K562 (cell line): ENCODE measurements around the gene STYX. TPM values are rescaled to one million over a fixed set of nuclear protein-coding genes. Genes with fewer than 3 reads are reported as not detected.

ENCODE experiments used
- ATAC-seq: fragments of 200-7000 bp; cut with Tn5 transposase; 3 replicates; pipeline ENCODE4 v1.9.1; 2020; ENCODE audit warnings: moderate library complexity
- BruUV-seq: library from RNA; stranded (reverse); fragments of 400-500 nt; replicated peaks from 2 replicates; lab custom pipeline; 2021; lab: Mats Ljungman, UMichigan
- CTCF ChIA-PET: fragments of 300-600 bp; formaldehyde crosslinking; extraction: SDS; loops from one replicate; lab custom pipeline; 2021; ENCODE audit warnings: low intra/inter-chr PET ratio; lab: Yijun Ruan, JAX
- POLR2A ChIA-PET: fragments of 300-600, 350-650 bp; sonication (Branson Sonifier 250); formaldehyde crosslinking; extraction: SDS; loops from one replicate; lab custom pipeline; 2021; ENCODE audit warnings: antibody characterized with exemption, inconsistent platforms; lab: Yijun Ruan, JAX
- DNase-seq, 4 experiments: peaks; one replicate each; pipeline versions ENCODE4 v3.0.0 to v3.0.0-alpha.2; 2011 to 2018; ENCODE audit warnings: low spot score in 3 of 4, mixed read lengths in 3 of 4; ENCODE audit errors: extremely low read depth in 1 of 4
- FAIRE-seq: peaks from 2 replicates; lab custom pipeline; 2011; peaks lifted over from hg19 to GRCh38; lab: Jason Lieb, UNC
- H2AFZ ChIP-seq: 2 replicates; pipeline ENCODE4 v1.6.0; 2011; ENCODE audit warnings: low read depth, low read length, control low read depth, inconsistent platforms
- H3K27ac ChIP-seq: fragments of 200-600 bp; 3 replicates; pipeline ENCODE4 v1.8.0; 2011; ENCODE audit warnings: low read depth, mild to moderate bottlenecking, control low read depth, inconsistent platforms, low read length, moderate library complexity, mixed read lengths; ENCODE audit errors: extremely low read depth
- H3K27me3 ChIP-seq, 2 experiments: fragments of 300-600 bp in 1 of 2; 2 replicates in 1 of 2; 3 replicates in 1 of 2; pipeline versions ENCODE4 v1.6.0 to v1.8.0; 2011; ENCODE audit warnings: inconsistent platforms in 2 of 2, low read length in 2 of 2, mild to moderate bottlenecking in 1 of 2, mixed read lengths in 1 of 2, moderate library complexity in 1 of 2; ENCODE audit not compliant: control insufficient read depth in 2 of 2, insufficient read depth in 2 of 2
- H3K36me3 ChIP-seq: fragments of 300-600 bp; 3 replicates; pipeline ENCODE4 v1.8.0; 2011; ENCODE audit warnings: mild to moderate bottlenecking, low read length, inconsistent platforms; ENCODE audit not compliant: control insufficient read depth, insufficient read depth
- H3K4me1 ChIP-seq, 2 experiments: fragments of 200-600 bp in 1 of 2; replicated peaks in 1 of 2; 2 replicates in 1 of 2; 3 replicates in 1 of 2; pipeline versions ENCODE4 v1.5.1 to v1.8.0; 2011; ENCODE audit warnings: inconsistent platforms in 2 of 2, low read length in 2 of 2, mild to moderate bottlenecking in 1 of 2, mixed read lengths in 1 of 2, moderate library complexity in 1 of 2; ENCODE audit not compliant: control insufficient read depth in 2 of 2, insufficient read depth in 2 of 2
- H3K4me2 ChIP-seq: 2 replicates; pipeline ENCODE4 v1.6.1; 2011; ENCODE audit warnings: low read length, control low read depth, inconsistent platforms, mixed read lengths; ENCODE audit not compliant: insufficient read depth
- H3K4me3 ChIP-seq: fragments of 200-600 bp; sonication (generic), shearing (Covaris generic); 2 replicates; pipeline ENCODE4 v1.5.1; 2016; ENCODE audit warnings: control low read depth, inconsistent platforms
- H3K79me2 ChIP-seq: fragments of 200-600 bp; 3 replicates; pipeline ENCODE4 v1.8.0; 2011; ENCODE audit warnings: low read length, inconsistent platforms; ENCODE audit not compliant: control insufficient read depth, insufficient read depth
- H3K9ac ChIP-seq, 2 experiments: 2 replicates each; pipeline versions ENCODE4 v1.6.0 to v1.6.1; 2011; ENCODE audit warnings: low read depth in 2 of 2, low read length in 2 of 2, control low read depth in 1 of 2, inconsistent platforms in 1 of 2, mild to moderate bottlenecking in 1 of 2, mixed read lengths in 1 of 2; ENCODE audit not compliant: insufficient read depth in 1 of 2
- H3K9me1 ChIP-seq: one replicate; pipeline ENCODE4 v1.6.0; 2011; ENCODE audit warnings: inconsistent platforms, mild to moderate bottlenecking, low read length, moderate library complexity; ENCODE audit not compliant: control insufficient read depth, insufficient read depth
- H3K9me3 ChIP-seq: replicated peaks from 2 replicates; pipeline ENCODE4 v1.5.1; 2011; ENCODE audit warnings: low read depth, low read length, inconsistent platforms; ENCODE audit not compliant: control insufficient read depth, insufficient read depth
- H4K20me1 ChIP-seq: replicated peaks from 2 replicates; pipeline ENCODE4 v1.6.1; 2011; ENCODE audit warnings: low read length, inconsistent platforms, mixed read lengths; ENCODE audit not compliant: control insufficient read depth, insufficient read depth
- ARID1B ChIP-seq: fragments of 450-650 bp; IDR thresholded peaks from 2 replicates; pipeline ENCODE4 v1.6.1; 2016; ENCODE audit warnings: antibody characterized with exemption, mild to moderate bottlenecking, inconsistent platforms
- CBX3 ChIP-seq, 2 experiments: IDR thresholded peaks; 1 replicate in 1 of 2; 2 replicates in 1 of 2; pipeline ENCODE4 v1.6.1; 2012; ENCODE audit warnings: inconsistent platforms in 2 of 2, low read length in 2 of 2, borderline replicate concordance in 1 of 2, control low read depth in 1 of 2
- CXXC5 ChIP-seq: fragments of 250-450 bp; sonication (Bioruptor Pico); IDR thresholded peaks from 2 replicates; pipeline ENCODE4 v1.8.0; 2022; ENCODE audit warnings: inconsistent platforms, mild to moderate bottlenecking, moderate library complexity
- GTF2F1 ChIP-seq: IDR thresholded peaks from 2 replicates; pipeline ENCODE4 v1.6.1; 2011; ENCODE audit warnings: low read depth, low read length, improper control_type of control experiment
- HMGN3 ChIP-seq: IDR thresholded peaks from 2 replicates; pipeline ENCODE4 v1.6.1; 2011; ENCODE audit warnings: borderline replicate concordance, low read depth, mild to moderate bottlenecking, mixed read lengths, low read length; ENCODE audit not compliant: insufficient read length; ENCODE audit errors: extremely low read depth
- MTA2 ChIP-seq: fragments of 450-650 bp; IDR thresholded peaks from 2 replicates; pipeline ENCODE4 v1.6.1; 2016; ENCODE audit warnings: low read depth
- PHF21A ChIP-seq: fragments of 450-650 bp; IDR thresholded peaks from 2 replicates; pipeline ENCODE4 v1.6.1; 2017; ENCODE audit warnings: low read depth, borderline replicate concordance
- ZFP91 ChIP-seq: sonication (generic); formaldehyde crosslinking; IDR thresholded peaks from 2 replicates; pipeline ENCODE4 v1.8.0; 2022; ENCODE audit warnings: mild to moderate bottlenecking, missing genetic modification reagents
- ZNF121 ChIP-seq: sonication (generic); formaldehyde crosslinking; conservative IDR thresholded peaks from 2 replicates; pipeline ENCODE4 v1.8.0; 2022; ENCODE audit warnings: missing genetic modification reagents
- ZNF592 ChIP-seq: fragments of 450-650 bp; IDR thresholded peaks from 2 replicates; pipeline ENCODE4 v1.6.1; 2017; ENCODE audit warnings: antibody characterized with exemption, mild to moderate bottlenecking
- ZNF766 ChIP-seq: fragments of 200-800 bp; sonication (Bioruptor generic); conservative IDR thresholded peaks from 2 replicates; pipeline ENCODE4 v1.6.1; 2016; ENCODE audit warnings: missing genetic modification characterization, missing compliant biosample characterization
- WGBS: fragments of 100-300 bp; shearing (Covaris generic); methylation state at CpG from one replicate; pipeline ENCODE4 v1.1.6; 2016; ENCODE audit warnings: low coverage, mixed read lengths; ENCODE audit not compliant: insufficient coverage; ENCODE audit errors: missing lambda C conversion rate; 5-methylcytosine and 5-hydroxymethylcytosine counted together
- in situ Hi-C: fragments of 300-500 bp; cut with MboI; formaldehyde crosslinking; loops from 4 replicates; pipeline ENCODE4 v1.15.0; 2018; ENCODE audit warnings: inconsistent platforms, mixed read lengths
- intact Hi-C: fragments of 100-400 bp; cut with micrococcal nuclease; formaldehyde crosslinking; loops from 2 replicates; pipeline ENCODE4 v1.14.2; 2022
- polyA plus RNA-seq, 8 experiments: library from polyadenylated mRNA; depleted of rRNA in 4 of 8; stranded (reverse) in 5 of 8; unstranded in 3 of 8; fragments of >200 nt; fragmentation: Nextera tagmentation in 2 of 8; fragmentation: Illumina TruSeq in 1 of 8; extraction: Ambion mirVana in 2 of 8; extraction: Trizol in 1 of 8; gene quantifications; 2 replicates each; pipeline versions ENCODE4 v1.2.1 to v1.2.3, GENCODE V29; 2011 to 2014; ENCODE audit warnings: inconsistent platforms in 1 of 8, missing spikeins in 1 of 8
- total RNA-seq, 7 experiments: library from RNA; depleted of rRNA in 6 of 7; stranded (reverse); fragments of >200 nt in 6 of 7; fragmentation: Illumina TruSeq in 2 of 7; extraction: Trizol in 2 of 7; gene quantifications; 2 replicates each; pipeline versions ENCODE4 v1.2.1 to v1.2.3, GENCODE V29; 2011 to 2021; ENCODE audit warnings: low replicate concordance in 1 of 7
- TF ChIP-seq, protein P1 (sequence below): fragments of 450-650 bp; formaldehyde crosslinking; IDR thresholded peaks from 2 replicates; pipeline ENCODE4 v1.4.0; 2020; ENCODE audit warnings: mild to moderate bottlenecking, moderate library complexity
- TF ChIP-seq, protein P2 (sequence below), 2 experiments: fragments of 200-800 bp in 1 of 2; sonication (Bioruptor generic) in 1 of 2; sonication (generic) in 1 of 2; formaldehyde crosslinking in 1 of 2; IDR thresholded peaks in 1 of 2; conservative IDR thresholded peaks in 1 of 2; 2 replicates each; pipeline versions ENCODE4 v1.5.0 to v1.6.1; 2016 to 2020; ENCODE audit warnings: missing compliant biosample characterization in 1 of 2, missing genetic modification characterization in 1 of 2, missing genetic modification reagents in 1 of 2

Gene STYX
- total and polyA plus RNA-seq, 9 of the 15 experiments (the other 6 are each of a cell fraction or from before 2014, with no cell fraction given), result 5.0 to 15.4 (median 10.6) TPM

- no peak for FAIRE-seq
- H3K4me3 ChIP-seq, result no peak overlapping the region
- DNase-seq, result no peak
- H3K4me1 ChIP-seq, result no peaks in the 10 kb centered on the region
- H4K20me1 ChIP-seq, result no peaks in the 10 kb centered on the region
- no peaks in the 10 kb centered on the region for H3K36me3 ChIP-seq
- in situ Hi-C loops, result loop anchor here (10.0 to 25.0 kb wide), 2 partner anchors 493 to 1515 kb away; no protein-coding TSS in a partner anchor
- H3K27me3 ChIP-seq, result peaks cover 0 to 2% of the 10 kb centered on the region in 2 experiments; a peak in 1 of 5 replicates
- POLR2A ChIA-PET, result no interaction called here
- no peak overlapping the region for H3K27ac ChIP-seq
- no peak overlapping the region for H3K9ac ChIP-seq
- no peak overlapping the region for H3K4me2 ChIP-seq
- H2AFZ ChIP-seq, result no peak overlapping the region
- no TSS peak for BruUV-seq
- no peaks in the 10 kb centered on the region for H3K79me2 ChIP-seq
- no peaks in the 10 kb centered on the region for H3K9me3 ChIP-seq
- H3K9me1 ChIP-seq, result no peaks in the 10 kb centered on the region
- CTCF ChIA-PET, result no interaction called here
- no peak for ATAC-seq
- intact Hi-C loops, result loop anchor here (2.0 to 10.0 kb wide), 5 partner anchors 140 to 525 kb away; no protein-coding TSS in a partner anchor
- 0% methylated on average over 7 of the region's 7 CpGs for WGBS
- TF ChIP-seq MTA2, result no peak
- no peak for TF ChIP-seq PHF21A
- TF ChIP-seq ZFP91 (CRISPR knock-in tag), result no peak
- TF ChIP-seq ARID1B, result no peak
- TF ChIP-seq ZNF592, result no peak
- no peak for TF ChIP-seq CXXC5 (CRISPR knock-in tag)
- TF ChIP-seq ZNF766 (CRISPR knock-in tag), result no peak
- no peak for TF ChIP-seq HMGN3
- no peak for TF ChIP-seq GTF2F1
- no peak for TF ChIP-seq CBX3 (IDR thresholded peaks at IDR 0.05; ENCODE audit: borderline replicate concordance in 1 of 2, low read length in 2 of 2)
- TF ChIP-seq, protein P1, sequence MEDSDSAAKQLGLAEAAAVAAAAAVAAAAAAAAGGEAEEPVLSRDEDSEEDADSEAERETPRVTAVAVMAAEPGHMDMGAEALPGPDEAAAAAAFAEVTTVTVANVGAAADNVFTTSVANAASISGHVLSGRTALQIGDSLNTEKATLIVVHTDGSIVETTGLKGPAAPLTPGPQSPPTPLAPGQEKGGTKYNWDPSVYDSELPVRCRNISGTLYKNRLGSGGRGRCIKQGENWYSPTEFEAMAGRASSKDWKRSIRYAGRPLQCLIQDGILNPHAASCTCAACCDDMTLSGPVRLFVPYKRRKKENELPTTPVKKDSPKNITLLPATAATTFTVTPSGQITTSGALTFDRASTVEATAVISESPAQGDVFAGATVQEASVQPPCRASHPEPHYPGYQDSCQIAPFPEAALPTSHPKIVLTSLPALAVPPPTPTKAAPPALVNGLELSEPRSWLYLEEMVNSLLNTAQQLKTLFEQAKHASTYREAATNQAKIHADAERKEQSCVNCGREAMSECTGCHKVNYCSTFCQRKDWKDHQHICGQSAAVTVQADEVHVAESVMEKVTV (CRISPR knock-in tag), result no peak
- TF ChIP-seq, protein P2, sequence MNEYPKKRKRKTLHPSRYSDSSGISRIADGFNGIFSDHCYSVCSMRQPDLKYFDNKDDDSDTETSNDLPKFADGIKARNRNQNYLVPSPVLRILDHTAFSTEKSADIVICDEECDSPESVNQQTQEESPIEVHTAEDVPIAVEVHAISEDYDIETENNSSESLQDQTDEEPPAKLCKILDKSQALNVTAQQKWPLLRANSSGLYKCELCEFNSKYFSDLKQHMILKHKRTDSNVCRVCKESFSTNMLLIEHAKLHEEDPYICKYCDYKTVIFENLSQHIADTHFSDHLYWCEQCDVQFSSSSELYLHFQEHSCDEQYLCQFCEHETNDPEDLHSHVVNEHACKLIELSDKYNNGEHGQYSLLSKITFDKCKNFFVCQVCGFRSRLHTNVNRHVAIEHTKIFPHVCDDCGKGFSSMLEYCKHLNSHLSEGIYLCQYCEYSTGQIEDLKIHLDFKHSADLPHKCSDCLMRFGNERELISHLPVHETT (CRISPR knock-in tag; conservative IDR thresholded peaks at IDR 0.05 in 1 of 2, IDR thresholded peaks at IDR 0.05 in 1 of 2), result no peak
- no peak for TF ChIP-seq ZNF121 (CRISPR knock-in tag)
Observed at GRCh38 chr14:52821805-52822250, 91.9 kb downstream of the STYX start.
